ENCODE data around the gene KIAA1217. TPM values are rescaled to one million over a fixed set of nuclear protein-coding genes. Genes with fewer than 3 reads are reported as not detected.

KIAA1217 gene
- total and polyA plus RNA-seq, 9 of the 15 experiments (the other 6 are each of a cell fraction or from before 2014, with no cell fraction given) = 0.04 TPM; not detected in 8

DNA sequence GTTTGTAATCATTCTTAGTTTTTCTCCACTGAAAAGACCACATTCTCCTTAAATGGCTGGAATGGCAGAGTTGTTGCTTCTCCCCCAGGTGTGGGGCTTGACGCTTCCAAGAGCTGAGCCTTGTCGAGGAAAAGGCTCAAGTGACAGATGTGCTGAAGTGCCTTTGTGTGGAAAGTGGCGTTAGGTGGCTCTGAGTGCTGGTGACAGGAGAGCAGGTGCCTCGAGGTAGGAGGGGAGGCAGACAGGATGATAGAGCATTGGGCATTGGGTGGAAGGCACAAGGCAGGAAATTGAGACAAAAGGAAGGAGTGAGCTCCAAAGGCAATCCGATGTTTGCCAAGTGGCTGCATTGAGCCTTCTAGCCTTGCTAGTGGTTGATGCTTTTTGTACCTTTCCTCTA, 6.7 kb downstream of the KIAA1217 start:
- Histone ChIP-seq H3K4me3 (no peak overlapping the region), H3K4me1 (replicated peaks in 1 of 2; ENCODE audit: control insufficient read depth in 2 of 2, insufficient read depth in 2 of 2, low read length in 2 of 2) (no peaks in the 10 kb centered on the region), H4K20me1 (replicated peaks; ENCODE audit: control insufficient read depth, insufficient read depth, low read length) (no peaks in the 10 kb centered on the region; the same call in 1 of the 2 replicates), H3K27me3 (ENCODE audit: control insufficient read depth in 2 of 2, insufficient read depth in 2 of 2, low read length in 2 of 2) (peaks cover 2 to 4% of the 10 kb centered on the region in 2 experiments; a peak in 4 of 5 replicates), H3K4me2 (ENCODE audit: insufficient read depth, low read length) (no peak overlapping the region), H2AFZ (ENCODE audit: low read depth, low read length) (no peak overlapping the region), H3K27ac (ENCODE audit: extremely low read depth, low read depth, low read length) (no peak overlapping the region), H3K9me1 (ENCODE audit: control insufficient read depth, insufficient read depth, low read length) (no peaks in the 10 kb centered on the region), H3K9me3 (replicated peaks; ENCODE audit: control insufficient read depth, insufficient read depth, low read depth, low read length) (no peaks in the 10 kb centered on the region), H3K36me3 (ENCODE audit: control insufficient read depth, insufficient read depth, low read length) (no peaks in the 10 kb centered on the region), H3K79me2 (ENCODE audit: control insufficient read depth, insufficient read depth, low read length) (no peaks in the 10 kb centered on the region), H3K9ac (ENCODE audit: insufficient read depth in 1 of 2, low read depth in 2 of 2, low read length in 2 of 2) (no peak overlapping the region)
- CTCF ChIA-PET (ENCODE audit: low intra/inter-chr PET ratio) = no interaction called here
- ATAC-seq = no peak
- 0% methylated on average over 4 of the region's 5 CpGs for WGBS (ENCODE audit: insufficient coverage, low coverage, missing lambda C conversion rate)
- intact Hi-C loops (cut with micrococcal nuclease) = no loop called here
- DNase-seq (ENCODE audit: extremely low read depth in 1 of 4, low spot score in 3 of 4) = no peak
- no TSS peak for BruUV-seq (replicated peaks)
- FAIRE-seq = no peak
- POLR2A ChIA-PET = no interaction called here
- in situ Hi-C loops (cut with MboI) = loop anchor here (25.0 kb wide), 1 partner anchor 903 kb away; no protein-coding TSS in a partner anchor
- TF ChIP-seq TRIM24 (IDR thresholded peaks at IDR 0.05) (no peak), ZBED1 (IDR thresholded peaks at IDR 0.05) (no peak), EWSR1 (IDR thresholded peaks at IDR 0.05; ENCODE audit: borderline replicate concordance, low read depth, partially characterized antibody) (no peak), SAFB2 (IDR thresholded peaks at IDR 0.05; ENCODE audit: borderline replicate concordance, low read depth, low read length, severe bottlenecking) (no peak), ZSCAN29 (IDR thresholded peaks at IDR 0.05) (no peak), SRSF7 (optimal IDR thresholded peaks at IDR 0.05; ENCODE audit: low read depth, low read length) (no peak), KLF16 (IDR thresholded peaks at IDR 0.05) (no peak), RBM34 (IDR thresholded peaks at IDR 0.05; ENCODE audit: borderline replicate concordance, insufficient read depth, low read length) (no peak), SMARCA5 (IDR thresholded peaks at IDR 0.05) (no peak), MYBL2 (IDR thresholded peaks at IDR 0.05; ENCODE audit: low read depth) (no peak), MYBL2 (CRISPR knock-in tag; IDR thresholded peaks at IDR 0.05; ENCODE audit: borderline replicate concordance) (no peak), FOXP4 (CRISPR knock-in tag; IDR thresholded peaks at IDR 0.05; ENCODE audit: borderline replicate concordance) (no peak)
- TF ChIP-seq, protein P1, sequence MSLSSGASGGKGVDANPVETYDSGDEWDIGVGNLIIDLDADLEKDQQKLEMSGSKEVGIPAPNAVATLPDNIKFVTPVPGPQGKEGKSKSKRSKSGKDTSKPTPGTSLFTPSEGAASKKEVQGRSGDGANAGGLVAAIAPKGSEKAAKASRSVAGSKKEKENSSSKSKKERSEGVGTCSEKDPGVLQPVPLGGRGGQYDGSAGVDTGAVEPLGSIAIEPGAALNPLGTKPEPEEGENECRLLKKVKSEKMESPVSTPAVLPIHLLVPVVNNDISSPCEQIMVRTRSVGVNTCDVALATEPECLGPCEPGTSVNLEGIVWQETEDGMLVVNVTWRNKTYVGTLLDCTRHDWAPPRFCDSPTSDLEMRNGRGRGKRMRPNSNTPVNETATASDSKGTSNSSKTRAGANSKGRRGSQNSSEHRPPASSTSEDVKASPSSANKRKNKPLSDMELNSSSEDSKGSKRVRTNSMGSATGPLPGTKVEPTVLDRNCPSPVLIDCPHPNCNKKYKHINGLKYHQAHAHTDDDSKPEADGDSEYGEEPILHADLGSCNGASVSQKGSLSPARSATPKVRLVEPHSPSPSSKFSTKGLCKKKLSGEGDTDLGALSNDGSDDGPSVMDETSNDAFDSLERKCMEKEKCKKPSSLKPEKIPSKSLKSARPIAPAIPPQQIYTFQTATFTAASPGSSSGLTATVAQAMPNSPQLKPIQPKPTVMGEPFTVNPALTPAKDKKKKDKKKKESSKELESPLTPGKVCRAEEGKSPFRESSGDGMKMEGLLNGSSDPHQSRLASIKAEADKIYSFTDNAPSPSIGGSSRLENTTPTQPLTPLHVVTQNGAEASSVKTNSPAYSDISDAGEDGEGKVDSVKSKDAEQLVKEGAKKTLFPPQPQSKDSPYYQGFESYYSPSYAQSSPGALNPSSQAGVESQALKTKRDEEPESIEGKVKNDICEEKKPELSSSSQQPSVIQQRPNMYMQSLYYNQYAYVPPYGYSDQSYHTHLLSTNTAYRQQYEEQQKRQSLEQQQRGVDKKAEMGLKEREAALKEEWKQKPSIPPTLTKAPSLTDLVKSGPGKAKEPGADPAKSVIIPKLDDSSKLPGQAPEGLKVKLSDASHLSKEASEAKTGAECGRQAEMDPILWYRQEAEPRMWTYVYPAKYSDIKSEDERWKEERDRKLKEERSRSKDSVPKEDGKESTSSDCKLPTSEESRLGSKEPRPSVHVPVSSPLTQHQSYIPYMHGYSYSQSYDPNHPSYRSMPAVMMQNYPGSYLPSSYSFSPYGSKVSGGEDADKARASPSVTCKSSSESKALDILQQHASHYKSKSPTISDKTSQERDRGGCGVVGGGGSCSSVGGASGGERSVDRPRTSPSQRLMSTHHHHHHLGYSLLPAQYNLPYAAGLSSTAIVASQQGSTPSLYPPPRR (CRISPR knock-in tag; IDR thresholded peaks at IDR 0.05; ENCODE audit: borderline replicate concordance) = no peak
- TF ChIP-seq, protein P2, sequence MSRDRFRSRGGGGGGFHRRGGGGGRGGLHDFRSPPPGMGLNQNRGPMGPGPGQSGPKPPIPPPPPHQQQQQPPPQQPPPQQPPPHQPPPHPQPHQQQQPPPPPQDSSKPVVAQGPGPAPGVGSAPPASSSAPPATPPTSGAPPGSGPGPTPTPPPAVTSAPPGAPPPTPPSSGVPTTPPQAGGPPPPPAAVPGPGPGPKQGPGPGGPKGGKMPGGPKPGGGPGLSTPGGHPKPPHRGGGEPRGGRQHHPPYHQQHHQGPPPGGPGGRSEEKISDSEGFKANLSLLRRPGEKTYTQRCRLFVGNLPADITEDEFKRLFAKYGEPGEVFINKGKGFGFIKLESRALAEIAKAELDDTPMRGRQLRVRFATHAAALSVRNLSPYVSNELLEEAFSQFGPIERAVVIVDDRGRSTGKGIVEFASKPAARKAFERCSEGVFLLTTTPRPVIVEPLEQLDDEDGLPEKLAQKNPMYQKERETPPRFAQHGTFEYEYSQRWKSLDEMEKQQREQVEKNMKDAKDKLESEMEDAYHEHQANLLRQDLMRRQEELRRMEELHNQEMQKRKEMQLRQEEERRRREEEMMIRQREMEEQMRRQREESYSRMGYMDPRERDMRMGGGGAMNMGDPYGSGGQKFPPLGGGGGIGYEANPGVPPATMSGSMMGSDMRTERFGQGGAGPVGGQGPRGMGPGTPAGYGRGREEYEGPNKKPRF (IDR thresholded peaks at IDR 0.05; ENCODE audit: low read depth, low read length) = no peak
- TF ChIP-seq, protein P3, sequence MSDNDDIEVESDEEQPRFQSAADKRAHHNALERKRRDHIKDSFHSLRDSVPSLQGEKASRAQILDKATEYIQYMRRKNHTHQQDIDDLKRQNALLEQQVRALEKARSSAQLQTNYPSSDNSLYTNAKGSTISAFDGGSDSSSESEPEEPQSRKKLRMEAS (CRISPR knock-in tag; IDR thresholded peaks at IDR 0.05) = no peak
